Upper lobe of left lung (tissue), 6 donors: ENCODE results near the gene OPN1SW. TPM values are rescaled to one million over a fixed set of nuclear protein-coding genes. Genes with fewer than 3 reads are reported as not detected.

Experiments used
- ATAC-seq, 2 donors: fragments of 200-7000 bp; cut with Tn5 transposase; one replicate each; pipeline ENCODE4 v1.9.1; 2022; ENCODE audit warnings: mild to moderate bottlenecking in 2 of 2, moderate library complexity in 2 of 2; ENCODE audit not compliant: low FRiP score in 2 of 2
- DNase-seq, 2 donors: peaks; one replicate each; pipeline ENCODE4 v3.0.0-alpha.2; 2019 to 2020
- H3K27ac ChIP-seq, 4 donors: fragments of 200-600 bp; sonication (generic); one replicate each; pipeline ENCODE4 v1.5.1; 2016 to 2019
- H3K27me3 ChIP-seq, 4 donors: fragments of 200-600 bp; sonication (generic); one replicate each; pipeline ENCODE4 v1.5.1; 2017 to 2019
- H3K36me3 ChIP-seq, 4 donors: fragments of 200-600 bp; sonication (generic); one replicate each; pipeline ENCODE4 v1.5.1; 2016 to 2019
- H3K4me1 ChIP-seq, 4 donors: fragments of 200-600 bp; sonication (generic); one replicate each; pipeline ENCODE4 v1.5.1; 2018 to 2019
- H3K4me3 ChIP-seq, 4 donors: fragments of 200-600 bp; sonication (generic); one replicate each; pipeline ENCODE4 v1.5.1; 2017 to 2019; ENCODE audit warnings: mild to moderate bottlenecking in 2 of 4, moderate library complexity in 1 of 4
- H3K9me3 ChIP-seq, 4 donors: fragments of 200-600 bp; sonication (generic); one replicate each; pipeline ENCODE4 v1.5.1; 2018 to 2019
- CTCF ChIP-seq, 6 experiments: fragments of 450-650 bp in 4 of 6; fragments of 200-600 bp in 2 of 6; sonication (generic) in 2 of 6; IDR thresholded peaks; one replicate each; pipeline ENCODE4 v1.5.1; 2016 to 2019; ENCODE audit warnings: antibody characterized with exemption in 6 of 6
- EP300 ChIP-seq, 4 donors: sonication (generic); formaldehyde crosslinking; IDR thresholded peaks; one replicate each; pipeline ENCODE4 v1.5.1; 2017; ENCODE audit warnings: antibody characterized with exemption in 4 of 4, control low read depth in 2 of 4
- POLR2A ChIP-seq, 4 donors: fragments of 450-650 bp; IDR thresholded peaks; one replicate each; pipeline ENCODE4 v1.5.1; 2016 to 2017; ENCODE audit warnings: antibody characterized with exemption in 4 of 4, mild to moderate bottlenecking in 2 of 4
- POLR2AphosphoS5 ChIP-seq, 2 donors: sonication (generic); formaldehyde crosslinking; IDR thresholded peaks; one replicate each; pipeline ENCODE4 v1.5.1; 2017; ENCODE audit warnings: antibody characterized with exemption in 2 of 2
- WGBS, 2 donors: methylation state at CpG; one replicate each; pipeline ENCODE4 v1.1.5; 2017 to 2018; 5-methylcytosine and 5-hydroxymethylcytosine counted together
- total RNA-seq, 6 donors: library from RNA; depleted of rRNA in 4 of 6; stranded (reverse); fragments of >200 nt in 4 of 6; gene quantifications; one replicate each; pipeline versions ENCODE4 v1.1.0 to v1.2.1, GENCODE V29; 2016 to 2021
- donor health status: DM: no; HTN: no; CAD: no; lungs with moderate emphysema.
- donor health status: DM: no; HTN: yes; CAD: no; lungs with severe emphysema.

The OPN1SW gene
- total RNA-seq, 6 donors from 2014 or later: not detected

GRCh38 chr7:128741491-128741890 lies 34.1 kb downstream of the OPN1SW start:
- DNase-seq: no peak
- Histone ChIP-seq H3K27me3 (no peaks in the 10 kb centered on the region), H3K9me3 (no peaks in the 10 kb centered on the region), H3K4me3 (no peak overlapping the region), H3K4me1 (peaks cover 21 to 52% (median 30%) of the 10 kb centered on the region in 4 donors), H3K36me3 (no peaks in the 10 kb centered on the region), H3K27ac (no peak overlapping the region)
- no peak for ATAC-seq
- 71 to 75% methylated on average over 3 of the region's 3 CpGs for WGBS, 2 donors
- TF ChIP-seq POLR2A (IDR thresholded peaks at IDR 0.05) (no peak), POLR2AphosphoS5 (IDR thresholded peaks at IDR 0.05) (no peak), EP300 (IDR thresholded peaks at IDR 0.05) (no peak), CTCF (IDR thresholded peaks at IDR 0.05) (no peak)

DNA sequence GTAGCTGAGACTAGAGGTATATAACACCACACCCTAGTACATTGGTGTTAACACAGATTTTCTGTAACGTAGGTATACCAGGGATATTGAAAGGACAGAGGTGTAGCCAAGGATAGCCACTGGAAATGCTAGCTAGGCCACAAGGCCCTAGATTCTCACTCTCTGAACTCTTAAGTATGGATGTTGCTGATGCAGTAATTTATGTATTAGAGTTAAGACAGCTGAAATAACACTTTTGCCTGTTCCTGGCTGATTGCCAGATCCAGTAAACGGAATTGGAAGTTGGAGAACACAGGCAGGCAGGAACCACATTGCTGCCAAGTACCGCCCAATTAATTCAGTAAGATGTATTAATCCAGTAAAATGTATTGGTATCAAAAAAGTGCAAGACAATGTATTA lies 34.6 kb downstream of the OPN1SW start:
- TF ChIP-seq EP300 (IDR thresholded peaks at IDR 0.05) (no peak), POLR2A (IDR thresholded peaks at IDR 0.05) (no peak), CTCF (IDR thresholded peaks at IDR 0.05) (no peak), POLR2AphosphoS5 (IDR thresholded peaks at IDR 0.05) (no peak)
- 53 to 54% methylated on average over 3 of the region's 3 CpGs for WGBS, 2 donors
- H3K4me3 ChIP-seq: peak overlapping the region in 1 of 4 donors; percentile 93
- H3K27me3 ChIP-seq: no peaks in the 10 kb centered on the region
- no peak overlapping the region for H3K27ac ChIP-seq
- no peaks in the 10 kb centered on the region for H3K9me3 ChIP-seq
- no peaks in the 10 kb centered on the region for H3K36me3 ChIP-seq
- ATAC-seq (no peak), DNase-seq (no peak)
- H3K4me1 ChIP-seq: peaks cover 21 to 52% (median 30%) of the 10 kb centered on the region in 4 donors

DNA sequence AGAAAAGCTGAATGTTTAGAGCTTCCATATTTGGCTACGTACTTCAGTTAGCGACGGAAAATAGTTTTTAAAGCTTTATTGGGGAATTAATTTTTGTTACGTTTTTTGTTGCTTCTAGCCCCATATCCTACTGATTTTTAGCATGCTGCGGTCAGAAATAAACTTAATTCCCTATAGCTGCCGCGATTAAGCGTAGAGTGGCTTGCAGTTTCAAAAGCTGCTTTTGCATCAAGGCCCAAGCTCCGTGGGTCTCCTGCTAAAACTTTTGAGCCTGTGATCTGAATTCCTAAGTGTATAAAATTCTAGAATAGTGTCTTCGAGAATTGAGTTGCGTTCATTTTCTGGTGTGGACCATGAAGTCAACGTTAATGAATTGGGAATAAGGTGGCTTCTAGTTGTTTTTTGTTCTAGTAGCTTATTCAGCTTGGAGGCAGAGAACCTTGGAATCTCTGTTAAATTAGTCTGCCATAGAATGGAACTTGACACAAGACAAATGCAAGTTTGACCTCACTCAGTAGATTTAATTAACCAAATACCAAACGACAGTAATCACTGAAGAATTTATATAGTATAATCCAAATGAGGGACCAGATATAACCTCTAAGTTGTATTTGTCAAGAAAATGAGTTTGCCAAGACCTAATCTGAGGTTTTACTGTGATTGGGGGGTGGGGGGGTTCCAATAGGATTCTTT lies 35.5 kb downstream of the OPN1SW start:
- 9 to 10% methylated on average over 13 of the region's 13 CpGs for WGBS, 2 donors
- no peak for TF ChIP-seq EP300 (IDR thresholded peaks at IDR 0.05)
- TF ChIP-seq POLR2AphosphoS5 (IDR thresholded peaks at IDR 0.05): no peak
- TF ChIP-seq POLR2A (IDR thresholded peaks at IDR 0.05): no peak
- no peak for TF ChIP-seq CTCF (IDR thresholded peaks at IDR 0.05)
- Histone ChIP-seq H3K9me3 (no peaks in the 10 kb centered on the region), H3K36me3 (no peaks in the 10 kb centered on the region), H3K4me1 (peaks cover 21 to 52% (median 30%) of the 10 kb centered on the region in 4 donors), H3K27ac (peak overlapping the region; percentile 90 to 96 (median 90)), H3K27me3 (no peaks in the 10 kb centered on the region), H3K4me3 (peak overlapping the region; percentile 84 to 94 (median 92))
- no peak for ATAC-seq
- no peak for DNase-seq

DNA sequence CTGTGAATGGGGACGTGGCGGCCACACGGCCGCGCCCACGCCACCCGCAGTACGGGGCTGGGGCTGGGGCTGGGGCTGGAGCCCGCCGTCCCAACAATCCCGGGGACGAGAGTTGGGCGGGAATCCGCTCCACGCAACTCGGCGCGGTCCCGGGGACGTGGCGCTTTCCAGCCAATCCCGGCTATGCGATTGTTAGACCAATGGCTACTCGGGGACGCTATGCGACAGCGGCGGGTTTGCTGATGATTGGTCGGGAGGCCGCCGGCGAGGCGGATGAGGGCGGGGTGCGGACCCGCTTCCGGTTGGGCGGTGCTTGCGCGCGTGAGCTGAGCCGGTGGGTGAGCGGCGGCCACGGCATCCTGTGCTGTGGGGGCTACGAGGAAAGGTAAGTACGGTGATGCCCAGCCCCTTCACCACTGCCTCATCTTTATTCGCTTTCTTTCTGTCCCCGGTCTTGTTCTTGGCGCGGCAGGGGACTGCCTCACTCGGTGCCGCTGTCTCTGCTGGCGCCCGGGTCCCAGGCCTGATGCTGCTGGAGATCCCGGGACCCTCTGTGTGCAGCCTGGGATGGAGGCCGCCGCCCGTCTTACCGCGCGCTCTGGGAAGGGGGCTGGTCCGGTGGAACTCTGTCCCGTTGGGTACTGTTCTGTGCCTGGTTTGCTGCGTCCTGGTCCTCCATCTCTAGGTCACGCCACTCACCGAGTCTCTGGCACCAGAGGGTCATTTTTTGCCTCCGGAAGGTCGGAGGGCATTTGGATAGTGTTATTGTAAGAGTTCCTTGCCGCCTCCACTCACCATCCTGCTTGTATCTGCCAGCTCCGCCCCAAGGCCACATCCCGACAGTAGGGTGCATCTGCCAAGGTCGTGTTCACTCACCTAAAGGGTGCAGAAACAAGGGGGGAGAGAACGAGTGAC lies 36.3 kb downstream of the OPN1SW start, which contains the start of gene CALU:
CALU (plus strand) TSS at position 312 of the 915 bp plus-strand sequence. CDS start 9,225 bp downstream, outside the sequence.
- Histone ChIP-seq H3K4me1 (peaks cover 21 to 52% (median 30%) of the 10 kb centered on the region in 4 donors), H3K4me3 (peak within 1 kb of the TSS; percentile 84 to 94 (median 92)), H3K27me3 (no peaks in the 10 kb centered on the region), H3K36me3 (no peaks in the 10 kb centered on the region), H3K9me3 (no peaks in the 10 kb centered on the region), H3K27ac (peak within 1 kb of the TSS; percentile 90 to 96 (median 90))
- WGBS, 2 donors: 1% methylated on average over 28 to 68 of the region's 74 CpGs
- DNase-seq (peak; percentile 97 to 98), ATAC-seq (peak; percentile 98 to 99)
- TF ChIP-seq POLR2AphosphoS5 (IDR thresholded peaks at IDR 0.05): peak; percentile 91 to 92
- TF ChIP-seq CTCF (IDR thresholded peaks at IDR 0.05): no peak
- peak in 3 of 4 donors; percentile 75 to 91 (median 87) for TF ChIP-seq POLR2A (IDR thresholded peaks at IDR 0.05)
- peak in 1 of 4 donors; percentile 34 for TF ChIP-seq EP300 (IDR thresholded peaks at IDR 0.05)
